Gastroesophageal sphincter (tissue), 3 donors: Measurements from ENCODE around the gene BIN2.

Source experiments
- CTCF ChIP-seq, 4 experiments: fragments of 200-600 bp in 2 of 4; fragments of 450-650 bp in 2 of 4; sonication (generic) in 1 of 4; IDR thresholded peaks; one replicate each; pipeline ENCODE4 v1.5.1; 2017 to 2019; ENCODE audit warnings: antibody characterized with exemption in 4 of 4, mild to moderate bottlenecking in 2 of 4, moderate library complexity in 2 of 4
- POLR2AphosphoS5 ChIP-seq: sonication (generic); formaldehyde crosslinking; IDR thresholded peaks from one replicate; pipeline ENCODE4 v1.6.1; 2017; ENCODE audit warnings: antibody characterized with exemption

- TF ChIP-seq POLR2AphosphoS5 (no peak), CTCF (IDR thresholded peaks at IDR 0.05) (no peak)
These were observed at the start of gene BIN2 for GRCh38 chr12:51323966-51324895.
